Measurements from ENCODE around the gene XK.

Gene XK

DNA sequence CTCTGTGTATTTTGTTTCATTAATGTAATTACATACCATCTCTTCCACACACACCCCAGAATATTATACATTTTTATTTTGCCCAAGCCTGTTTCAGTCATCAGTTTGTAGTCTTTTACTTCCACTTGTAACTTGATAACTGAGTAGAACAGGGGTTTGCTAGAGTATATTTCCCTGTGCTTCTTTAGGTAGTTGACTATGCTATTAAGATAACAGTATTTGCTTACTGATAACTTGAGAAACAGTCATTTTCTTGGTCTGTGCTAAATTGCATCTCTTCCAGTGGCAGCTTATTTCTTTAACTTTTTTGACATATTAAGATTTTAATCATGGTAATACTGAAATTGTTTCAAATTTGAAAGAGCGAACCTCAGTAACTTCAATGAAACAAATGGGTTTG is 7.0 kb upstream of the XK start:
- TF ChIP-seq EZH2phosphoT487 (IDR thresholded peaks at IDR 0.05; ENCODE audit: borderline replicate concordance) = no peak
- TF ChIP-seq, protein P1, sequence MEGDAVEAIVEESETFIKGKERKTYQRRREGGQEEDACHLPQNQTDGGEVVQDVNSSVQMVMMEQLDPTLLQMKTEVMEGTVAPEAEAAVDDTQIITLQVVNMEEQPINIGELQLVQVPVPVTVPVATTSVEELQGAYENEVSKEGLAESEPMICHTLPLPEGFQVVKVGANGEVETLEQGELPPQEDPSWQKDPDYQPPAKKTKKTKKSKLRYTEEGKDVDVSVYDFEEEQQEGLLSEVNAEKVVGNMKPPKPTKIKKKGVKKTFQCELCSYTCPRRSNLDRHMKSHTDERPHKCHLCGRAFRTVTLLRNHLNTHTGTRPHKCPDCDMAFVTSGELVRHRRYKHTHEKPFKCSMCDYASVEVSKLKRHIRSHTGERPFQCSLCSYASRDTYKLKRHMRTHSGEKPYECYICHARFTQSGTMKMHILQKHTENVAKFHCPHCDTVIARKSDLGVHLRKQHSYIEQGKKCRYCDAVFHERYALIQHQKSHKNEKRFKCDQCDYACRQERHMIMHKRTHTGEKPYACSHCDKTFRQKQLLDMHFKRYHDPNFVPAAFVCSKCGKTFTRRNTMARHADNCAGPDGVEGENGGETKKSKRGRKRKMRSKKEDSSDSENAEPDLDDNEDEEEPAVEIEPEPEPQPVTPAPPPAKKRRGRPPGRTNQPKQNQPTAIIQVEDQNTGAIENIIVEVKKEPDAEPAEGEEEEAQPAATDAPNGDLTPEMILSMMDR (conservative IDR thresholded peaks at IDR 0.05; ENCODE audit: low read length) = no peak
- Histone ChIP-seq H3F3A (ENCODE audit: low read depth) (no peaks in the 10 kb centered on the region), H3K36me3 (ENCODE audit: insufficient read depth, low read length) (no peaks in the 10 kb centered on the region), H2AFZ (ENCODE audit: low read length) (no peak overlapping the region), H3K27me3 (ENCODE audit: insufficient read depth, low read length, poor library complexity, severe bottlenecking) (no peaks in the 10 kb centered on the region), H3K9ac (ENCODE audit: low read depth, low read length, poor library complexity, severe bottlenecking) (no peak overlapping the region), H3K4me2 (ENCODE audit: low read depth, low read length, poor library complexity, severe bottlenecking) (no peak overlapping the region), H3K9me2 (replicated peaks; ENCODE audit: low read depth, low read length) (no peaks in the 10 kb centered on the region), H3K4me3 (ENCODE audit: low read length, poor library complexity, severe bottlenecking) (no peak overlapping the region), H4K20me1 (ENCODE audit: insufficient read depth, low read length, poor library complexity, severe bottlenecking) (no peaks in the 10 kb centered on the region), H3K79me2 (ENCODE audit: insufficient read depth, low read length) (no peaks in the 10 kb centered on the region), H3K4me1 (ENCODE audit: insufficient read depth, low read length, poor library complexity, severe bottlenecking) (peaks cover 24% of the 10 kb centered on the region), H3K9me3 (ENCODE audit: insufficient read depth, low read depth, low read length) (no peaks in the 10 kb centered on the region)

DNA sequence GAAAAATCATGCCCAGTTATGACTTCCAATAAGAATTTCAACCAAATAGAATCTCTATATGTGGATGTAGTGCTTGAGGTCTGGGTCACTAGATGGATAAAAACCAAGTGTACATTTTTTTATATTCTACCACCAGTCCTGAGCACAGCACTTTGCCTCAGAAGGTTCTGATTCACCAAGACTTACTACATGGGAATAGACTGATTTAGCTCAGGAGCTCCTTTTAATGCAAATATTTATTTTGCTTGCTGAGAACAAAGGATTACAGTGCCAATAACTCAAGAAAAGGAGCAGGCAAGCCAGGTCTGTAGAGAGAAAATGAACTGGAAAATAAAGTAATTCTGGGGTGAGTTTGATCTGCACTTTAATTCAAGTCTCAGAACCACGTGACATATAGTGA is 6.4 kb upstream of the XK start:
- TF ChIP-seq EZH2phosphoT487 (IDR thresholded peaks at IDR 0.05; ENCODE audit: borderline replicate concordance) = no peak
- TF ChIP-seq, protein P1 (conservative IDR thresholded peaks at IDR 0.05; ENCODE audit: low read length) = no peak
- Histone ChIP-seq H3K36me3 (ENCODE audit: insufficient read depth, low read length) (no peaks in the 10 kb centered on the region), H3K79me2 (ENCODE audit: insufficient read depth, low read length) (no peaks in the 10 kb centered on the region)

DNA sequence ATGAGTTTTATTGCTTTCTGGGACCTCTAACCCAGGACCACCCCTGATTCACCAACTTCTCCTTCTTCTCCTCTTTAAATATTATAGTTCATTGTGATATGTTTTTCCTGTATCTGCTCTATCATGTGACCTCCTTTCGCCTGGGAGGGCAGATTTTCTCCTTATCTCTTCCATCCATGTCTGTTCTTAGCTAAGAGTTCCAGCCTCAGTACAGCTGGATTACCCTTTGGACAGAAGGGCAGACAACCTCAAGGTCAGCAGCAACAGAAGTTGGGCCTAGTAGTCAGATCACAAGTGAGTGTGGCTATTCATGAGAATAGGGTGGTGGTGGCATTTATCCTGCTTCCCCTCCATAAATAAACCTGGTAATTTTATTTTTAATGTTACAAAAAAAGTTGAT is 5.7 kb upstream of the XK start:
- H3K9ac ChIP-seq (ENCODE audit: low read depth, low read length, poor library complexity, severe bottlenecking) = no peak overlapping the region
- no peak overlapping the region for H3K4me2 ChIP-seq (ENCODE audit: low read depth, low read length, poor library complexity, severe bottlenecking)
- no peaks in the 10 kb centered on the region for H3K79me2 ChIP-seq (ENCODE audit: insufficient read depth, low read length)
- H3F3A ChIP-seq (ENCODE audit: low read depth) = no peaks in the 10 kb centered on the region
- H4K20me1 ChIP-seq (ENCODE audit: insufficient read depth, low read length, poor library complexity, severe bottlenecking) = no peaks in the 10 kb centered on the region
- TF ChIP-seq EZH2phosphoT487 (IDR thresholded peaks at IDR 0.05; ENCODE audit: borderline replicate concordance) = no peak
- TF ChIP-seq, protein P1 (conservative IDR thresholded peaks at IDR 0.05; ENCODE audit: low read length) = no peak
- H3K4me3 ChIP-seq (ENCODE audit: low read length, poor library complexity, severe bottlenecking) = no peak overlapping the region
- no peaks in the 10 kb centered on the region for H3K27me3 ChIP-seq (ENCODE audit: insufficient read depth, low read length, poor library complexity, severe bottlenecking)
- H2AFZ ChIP-seq (ENCODE audit: low read length) = no peak overlapping the region
- H3K9me2 ChIP-seq (replicated peaks; ENCODE audit: low read depth, low read length) = no peaks in the 10 kb centered on the region
- no peaks in the 10 kb centered on the region for H3K9me3 ChIP-seq (ENCODE audit: insufficient read depth, low read depth, low read length)
- H3K36me3 ChIP-seq (ENCODE audit: insufficient read depth, low read length) = no peaks in the 10 kb centered on the region
- H3K4me1 ChIP-seq (ENCODE audit: insufficient read depth, low read length, poor library complexity, severe bottlenecking) = peaks cover 35% of the 10 kb centered on the region

More for the DNA sequence above, 6.4 kb upstream of the XK start:
- no peaks in the 10 kb centered on the region for H3F3A ChIP-seq (ENCODE audit: low read depth)
- no peaks in the 10 kb centered on the region for H3K9me2 ChIP-seq (replicated peaks; ENCODE audit: low read depth, low read length)
- no peaks in the 10 kb centered on the region for H3K9me3 ChIP-seq (ENCODE audit: insufficient read depth, low read depth, low read length)
- H3K4me2 ChIP-seq (ENCODE audit: low read depth, low read length, poor library complexity, severe bottlenecking) = no peak overlapping the region
- peaks cover 29% of the 10 kb centered on the region for H3K4me1 ChIP-seq (ENCODE audit: insufficient read depth, low read length, poor library complexity, severe bottlenecking)
- H3K27me3 ChIP-seq (ENCODE audit: insufficient read depth, low read length, poor library complexity, severe bottlenecking) = no peaks in the 10 kb centered on the region
- no peak overlapping the region for H3K4me3 ChIP-seq (ENCODE audit: low read length, poor library complexity, severe bottlenecking)
- no peak overlapping the region for H2AFZ ChIP-seq (ENCODE audit: low read length)
- H4K20me1 ChIP-seq (ENCODE audit: insufficient read depth, low read length, poor library complexity, severe bottlenecking) = no peaks in the 10 kb centered on the region
- H3K9ac ChIP-seq (ENCODE audit: low read depth, low read length, poor library complexity, severe bottlenecking) = no peak overlapping the region

Data from Loucy (cell line).